WTC11 (cell line): ENCODE results near the gene MMP19. TPM values are rescaled to one million over a fixed set of nuclear protein-coding genes. Genes with fewer than 3 reads are reported as not detected.

Source experiments
- ATAC-seq: fragments of 200-7000 bp; cut with Tn5 transposase; 2 replicates; pipeline ENCODE4 v1.10.0; 2021; ENCODE audit warnings: mild to moderate bottlenecking, moderate library complexity
- CTCF ChIA-PET: fragments of 300-600 bp; sonication (Branson Sonifier 250); formaldehyde crosslinking; loops from one replicate; lab custom pipeline; 2021; ENCODE audit warnings: antibody characterized with exemption; lab: Charles Lee
- POLR2A ChIA-PET: fragments of 350-600 bp; sonication (Branson Sonifier 250); formaldehyde crosslinking; loops from one replicate; lab custom pipeline; 2021; ENCODE audit warnings: antibody characterized with exemption; lab: Charles Lee
- DNase-seq: peaks from one replicate; pipeline ENCODE4 v3.0.0; 2021; ENCODE audit warnings: low spot score
- H3K27ac Mint-ChIP-seq: 2 replicates; pipeline ENCODE4 v1.8.0; 2021; ENCODE audit warnings: mixed read lengths
- H3K27me3 Mint-ChIP-seq: 2 replicates; pipeline ENCODE4 v1.8.0; 2021; ENCODE audit warnings: low read depth, mild to moderate bottlenecking, moderate library complexity, mixed read lengths
- H3K36me3 Mint-ChIP-seq: 2 replicates; pipeline ENCODE4 v1.8.0; 2021; ENCODE audit warnings: mixed read lengths
- H3K4me1 Mint-ChIP-seq: 2 replicates; pipeline ENCODE4 v1.8.0; 2022; ENCODE audit warnings: mixed read lengths
- H3K4me3 Mint-ChIP-seq: 2 replicates; pipeline ENCODE4 v1.8.0; 2021; ENCODE audit warnings: mild to moderate bottlenecking, moderate library complexity, mixed read lengths
- H3K9me3 Mint-ChIP-seq: 2 replicates; pipeline ENCODE4 v1.8.0; 2021; ENCODE audit warnings: mixed read lengths
- FOXJ3 ChIP-seq: sonication (generic); formaldehyde crosslinking; IDR thresholded peaks from 2 replicates; pipeline ENCODE4 v1.9.0; 2021; ENCODE audit warnings: missing genetic modification reagents, mild to moderate bottlenecking, borderline replicate concordance
- IRF2 ChIP-seq: sonication (generic); formaldehyde crosslinking; IDR thresholded peaks from 2 replicates; pipeline ENCODE4 v1.8.0; 2022; ENCODE audit warnings: low read depth, missing genetic modification reagents, borderline replicate concordance
- NFYB ChIP-seq: sonication (generic); formaldehyde crosslinking; conservative IDR thresholded peaks from 2 replicates; pipeline ENCODE4 v1.8.0; 2022; ENCODE audit warnings: low read depth, missing genetic modification reagents
- NR1H2 ChIP-seq: sonication (generic); formaldehyde crosslinking; IDR thresholded peaks from 2 replicates; pipeline ENCODE4 v1.9.0; 2021; ENCODE audit warnings: mild to moderate bottlenecking, moderate library complexity, missing genetic modification reagents
- NR2C2 ChIP-seq: sonication (generic); formaldehyde crosslinking; IDR thresholded peaks from 2 replicates; pipeline ENCODE4 v1.8.0; 2022; ENCODE audit warnings: mild to moderate bottlenecking, missing genetic modification reagents
- TEAD1 ChIP-seq: sonication (generic); formaldehyde crosslinking; IDR thresholded peaks from 2 replicates; pipeline ENCODE4 v1.8.0; 2022; ENCODE audit warnings: mild to moderate bottlenecking, missing genetic modification reagents
- ZBTB21 ChIP-seq: sonication (generic); formaldehyde crosslinking; IDR thresholded peaks from 2 replicates; pipeline ENCODE4 v1.8.1; 2023; ENCODE audit warnings: mild to moderate bottlenecking, missing genetic modification reagents, borderline replicate concordance
- ZNF121 ChIP-seq: sonication (generic); formaldehyde crosslinking; IDR thresholded peaks from 2 replicates; pipeline ENCODE4 v1.8.0; 2023; ENCODE audit warnings: missing genetic modification reagents
- ZNF263 ChIP-seq: sonication (generic); formaldehyde crosslinking; IDR thresholded peaks from 2 replicates; pipeline ENCODE4 v1.8.1; 2022; ENCODE audit warnings: low read depth, mild to moderate bottlenecking, moderate library complexity, missing genetic modification reagents
- ZNF317 ChIP-seq: sonication (generic); formaldehyde crosslinking; IDR thresholded peaks from 2 replicates; pipeline ENCODE4 v1.8.1; 2023; ENCODE audit warnings: low read depth, mild to moderate bottlenecking, moderate library complexity, missing genetic modification reagents, borderline replicate concordance
- total RNA-seq: library from RNA; stranded (reverse); gene quantifications from 3 replicates; pipeline ENCODE4 v1.2.3, GENCODE V29; 2021
- TF ChIP-seq, protein P1 (sequence below): fragments of 250-450 bp; sonication (Bioruptor Pico); IDR thresholded peaks from 2 replicates; pipeline ENCODE4 v2.1.2; 2022; ENCODE audit warnings: mild to moderate bottlenecking, moderate library complexity
- TF ChIP-seq, protein P2 (sequence below): sonication (generic); formaldehyde crosslinking; IDR thresholded peaks from 2 replicates; pipeline ENCODE4 v1.8.0; 2022; ENCODE audit warnings: mild to moderate bottlenecking, missing genetic modification reagents
- TF ChIP-seq, protein P3 (sequence below): fragments of 250-450 bp; sonication (Bioruptor Pico); IDR thresholded peaks from 2 replicates; pipeline ENCODE4 v1.9.0; 2021; ENCODE audit warnings: mild to moderate bottlenecking
- TF ChIP-seq, protein P4 (sequence below): sonication (generic); formaldehyde crosslinking; IDR thresholded peaks from 2 replicates; pipeline ENCODE4 v1.8.1; 2022; ENCODE audit warnings: low read depth, missing genetic modification reagents, borderline replicate concordance

MMP19 gene
- total RNA-seq, 1 experiment from 2014 or later = 1.6 TPM

DNA sequence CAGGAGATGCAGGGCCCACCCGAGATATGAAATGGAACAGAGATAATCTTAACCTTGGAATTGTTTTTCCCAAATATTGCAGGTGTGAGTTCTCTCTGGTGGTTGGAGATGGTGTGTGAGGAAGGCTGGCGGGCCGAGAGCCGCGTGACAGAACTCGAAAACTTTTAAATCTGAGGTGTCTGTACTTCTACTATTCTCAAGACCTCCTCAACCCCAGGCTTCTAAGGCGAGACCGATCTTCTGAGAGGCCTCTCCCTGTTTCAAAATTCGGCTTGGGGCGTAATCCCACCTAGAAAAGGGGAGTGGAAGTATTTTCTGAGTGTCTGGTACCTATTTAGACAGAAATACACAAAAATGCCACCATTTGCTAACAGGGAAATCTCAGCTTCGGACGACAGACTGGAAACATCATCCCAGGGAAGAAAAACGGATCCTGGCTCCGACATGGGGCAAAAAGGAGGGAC is 25.8 kb downstream of the MMP19 start (continued):
- TF ChIP-seq ZNF317 (CRISPR knock-in tag) (no peak), NR2C2 (CRISPR knock-in tag) (no peak)

DNA sequence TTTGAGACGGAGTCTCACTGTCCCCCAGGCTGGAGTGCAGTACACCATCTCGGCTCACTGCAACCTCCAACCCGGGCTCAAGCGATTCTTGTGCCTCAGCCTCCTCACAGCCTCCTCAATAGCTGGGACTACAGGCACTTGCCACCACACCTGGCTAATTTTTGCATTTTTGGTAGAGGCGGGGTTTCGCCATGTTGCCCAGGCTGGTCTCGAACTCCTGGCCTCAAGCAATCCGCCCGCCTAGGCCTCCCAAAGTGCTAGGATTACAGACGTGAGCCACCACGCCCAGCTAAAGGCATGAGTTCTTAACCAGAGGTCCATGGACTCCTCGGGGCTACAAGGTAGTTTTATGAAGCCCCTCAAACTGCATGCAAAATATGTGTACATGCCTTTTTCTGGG is 27.3 kb downstream of the MMP19 start:
- Mint-ChIP-seq H3K27ac (no peak overlapping the region), H3K36me3 (peaks cover 16% of the 10 kb centered on the region), H3K4me1 (peaks cover 50% of the 10 kb centered on the region), H3K4me3 (peak overlapping the region; percentile 29), H3K27me3 (no peaks in the 10 kb centered on the region)
- ChIA-PET CTCF (interaction anchor here (7.0 kb wide), 1 partner anchor 77 kb away, joined by 97 read pairs; no protein-coding TSS in a partner anchor), POLR2A (interaction anchor here (3.5 kb wide), 1 partner anchor 15 kb away, joined by 64 read pairs; the partner anchor contains the start of gene DNAJC14)
- ATAC-seq = no peak
- TF ChIP-seq ZNF263 (CRISPR knock-in tag) = no peak
- TF ChIP-seq NFYB (CRISPR knock-in tag) = no peak
- no peak for TF ChIP-seq NR1H2
- TF ChIP-seq ZBTB21 (CRISPR knock-in tag) = no peak
- TF ChIP-seq, protein P1, sequence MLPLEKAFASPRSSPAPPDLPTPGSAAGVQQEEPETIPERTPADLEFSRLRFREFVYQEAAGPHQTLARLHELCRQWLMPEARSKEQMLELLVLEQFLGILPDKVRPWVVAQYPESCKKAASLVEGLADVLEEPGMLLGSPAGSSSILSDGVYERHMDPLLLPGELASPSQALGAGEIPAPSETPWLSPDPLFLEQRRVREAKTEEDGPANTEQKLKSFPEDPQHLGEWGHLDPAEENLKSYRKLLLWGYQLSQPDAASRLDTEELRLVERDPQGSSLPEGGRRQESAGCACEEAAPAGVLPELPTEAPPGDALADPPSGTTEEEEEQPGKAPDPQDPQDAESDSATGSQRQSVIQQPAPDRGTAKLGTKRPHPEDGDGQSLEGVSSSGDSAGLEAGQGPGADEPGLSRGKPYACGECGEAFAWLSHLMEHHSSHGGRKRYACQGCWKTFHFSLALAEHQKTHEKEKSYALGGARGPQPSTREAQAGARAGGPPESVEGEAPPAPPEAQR = no peak
- TF ChIP-seq TEAD1 (CRISPR knock-in tag) = no peak
- TF ChIP-seq, all 79 proteins: peak for 0
- H3K9me3 Mint-ChIP-seq = no peaks in the 10 kb centered on the region
- DNase-seq = no peak

DNA sequence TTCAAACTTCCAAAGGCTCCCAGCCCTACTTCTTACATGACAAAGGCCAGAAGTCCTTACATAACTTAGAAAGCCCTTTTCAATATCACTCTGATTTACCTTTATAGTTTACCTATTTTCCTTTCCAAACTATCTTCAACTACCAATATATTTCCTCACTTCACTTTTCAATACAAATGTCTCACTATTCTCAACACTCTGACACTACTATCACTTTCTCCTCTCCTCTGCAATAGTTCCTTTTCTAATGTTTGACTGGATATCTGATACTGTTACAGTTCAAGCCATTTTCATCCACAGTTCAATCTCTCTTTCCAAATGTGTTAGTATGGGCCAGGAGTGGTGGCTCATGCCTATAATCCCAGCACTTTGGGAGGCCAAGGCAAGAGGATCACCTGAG is 28.5 kb downstream of the MMP19 start:
- H3K9me3 Mint-ChIP-seq = no peaks in the 10 kb centered on the region
- peaks cover 6% of the 10 kb centered on the region for H3K36me3 Mint-ChIP-seq
- ChIA-PET CTCF (interaction anchor here (0.7 to 3.9 kb wide), 7 partner anchors 61 to 181 kb away, joined by 3 to 17 read pairs (median 3); partner anchors contain the start of gene RAB5B), POLR2A (interaction anchor here (1.0 kb wide), 1 partner anchor 71 kb away, joined by 3 read pairs; no protein-coding TSS in a partner anchor)
- no peaks in the 10 kb centered on the region for H3K27me3 Mint-ChIP-seq
- DNase-seq = no peak
- H3K4me1 Mint-ChIP-seq = peaks cover 50% of the 10 kb centered on the region
- H3K27ac Mint-ChIP-seq = peak overlapping the region; percentile 66
- H3K4me3 Mint-ChIP-seq = peak overlapping the region; percentile 29
- ATAC-seq = no peak
- TF ChIP-seq ZNF121 = no peak

DNA sequence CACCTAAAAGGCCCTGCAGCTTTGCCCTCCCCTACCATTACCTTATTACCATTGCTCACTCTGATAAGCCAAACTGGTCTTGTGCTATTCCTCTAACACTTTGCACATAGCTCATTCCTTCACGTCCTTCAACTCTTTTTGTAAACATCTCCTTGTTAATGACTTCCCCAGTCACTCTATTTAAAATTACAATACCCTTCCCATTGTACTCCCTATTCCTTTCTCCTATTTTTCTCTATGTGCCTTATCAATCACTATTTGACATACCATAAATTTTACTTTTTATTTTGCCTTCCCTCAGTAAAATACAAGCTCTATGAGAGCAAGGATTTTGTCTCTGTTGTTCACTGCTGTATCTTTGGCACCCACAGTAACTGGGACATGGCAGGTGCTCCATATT is 30.6 kb downstream of the MMP19 start:
- H3K9me3 Mint-ChIP-seq = no peaks in the 10 kb centered on the region
- CTCF ChIA-PET = interaction anchor here (0.6 to 3.9 kb wide), 7 partner anchors 15 to 155 kb away, joined by 3 to 17 read pairs (median 3); no protein-coding TSS in a partner anchor
- peak overlapping the region; percentile 14 for H3K27ac Mint-ChIP-seq

More for the DNA sequence above, 30.6 kb downstream of the MMP19 start:
- Mint-ChIP-seq H3K4me3 (peak overlapping the region; percentile 7), H3K27me3 (no peaks in the 10 kb centered on the region), H3K4me1 (peaks cover 42% of the 10 kb centered on the region)
- TF ChIP-seq IRF2 (CRISPR knock-in tag) = no peak
- TF ChIP-seq, protein P2, sequence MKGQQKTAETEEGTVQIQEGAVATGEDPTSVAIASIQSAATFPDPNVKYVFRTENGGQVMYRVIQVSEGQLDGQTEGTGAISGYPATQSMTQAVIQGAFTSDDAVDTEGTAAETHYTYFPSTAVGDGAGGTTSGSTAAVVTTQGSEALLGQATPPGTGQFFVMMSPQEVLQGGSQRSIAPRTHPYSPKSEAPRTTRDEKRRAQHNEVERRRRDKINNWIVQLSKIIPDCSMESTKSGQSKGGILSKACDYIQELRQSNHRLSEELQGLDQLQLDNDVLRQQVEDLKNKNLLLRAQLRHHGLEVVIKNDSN (CRISPR knock-in tag) = no peak
- no peak for TF ChIP-seq ZBTB21 (CRISPR knock-in tag)
- TF ChIP-seq, protein P3, sequence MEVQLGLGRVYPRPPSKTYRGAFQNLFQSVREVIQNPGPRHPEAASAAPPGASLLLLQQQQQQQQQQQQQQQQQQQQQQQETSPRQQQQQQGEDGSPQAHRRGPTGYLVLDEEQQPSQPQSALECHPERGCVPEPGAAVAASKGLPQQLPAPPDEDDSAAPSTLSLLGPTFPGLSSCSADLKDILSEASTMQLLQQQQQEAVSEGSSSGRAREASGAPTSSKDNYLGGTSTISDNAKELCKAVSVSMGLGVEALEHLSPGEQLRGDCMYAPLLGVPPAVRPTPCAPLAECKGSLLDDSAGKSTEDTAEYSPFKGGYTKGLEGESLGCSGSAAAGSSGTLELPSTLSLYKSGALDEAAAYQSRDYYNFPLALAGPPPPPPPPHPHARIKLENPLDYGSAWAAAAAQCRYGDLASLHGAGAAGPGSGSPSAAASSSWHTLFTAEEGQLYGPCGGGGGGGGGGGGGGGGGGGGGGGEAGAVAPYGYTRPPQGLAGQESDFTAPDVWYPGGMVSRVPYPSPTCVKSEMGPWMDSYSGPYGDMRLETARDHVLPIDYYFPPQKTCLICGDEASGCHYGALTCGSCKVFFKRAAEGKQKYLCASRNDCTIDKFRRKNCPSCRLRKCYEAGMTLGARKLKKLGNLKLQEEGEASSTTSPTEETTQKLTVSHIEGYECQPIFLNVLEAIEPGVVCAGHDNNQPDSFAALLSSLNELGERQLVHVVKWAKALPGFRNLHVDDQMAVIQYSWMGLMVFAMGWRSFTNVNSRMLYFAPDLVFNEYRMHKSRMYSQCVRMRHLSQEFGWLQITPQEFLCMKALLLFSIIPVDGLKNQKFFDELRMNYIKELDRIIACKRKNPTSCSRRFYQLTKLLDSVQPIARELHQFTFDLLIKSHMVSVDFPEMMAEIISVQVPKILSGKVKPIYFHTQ (CRISPR knock-in tag) = no peak
- no peak for TF ChIP-seq FOXJ3
- TF ChIP-seq, protein P4, sequence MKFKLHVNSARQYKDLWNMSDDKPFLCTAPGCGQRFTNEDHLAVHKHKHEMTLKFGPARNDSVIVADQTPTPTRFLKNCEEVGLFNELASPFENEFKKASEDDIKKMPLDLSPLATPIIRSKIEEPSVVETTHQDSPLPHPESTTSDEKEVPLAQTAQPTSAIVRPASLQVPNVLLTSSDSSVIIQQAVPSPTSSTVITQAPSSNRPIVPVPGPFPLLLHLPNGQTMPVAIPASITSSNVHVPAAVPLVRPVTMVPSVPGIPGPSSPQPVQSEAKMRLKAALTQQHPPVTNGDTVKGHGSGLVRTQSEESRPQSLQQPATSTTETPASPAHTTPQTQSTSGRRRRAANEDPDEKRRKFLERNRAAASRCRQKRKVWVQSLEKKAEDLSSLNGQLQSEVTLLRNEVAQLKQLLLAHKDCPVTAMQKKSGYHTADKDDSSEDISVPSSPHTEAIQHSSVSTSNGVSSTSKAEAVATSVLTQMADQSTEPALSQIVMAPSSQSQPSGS (CRISPR knock-in tag) = no peak
- TF ChIP-seq, all 79 proteins: peak for 0
- no peak for DNase-seq
- peaks cover 14% of the 10 kb centered on the region for H3K36me3 Mint-ChIP-seq
- POLR2A ChIA-PET = interaction anchor here (1.0 to 1.1 kb wide), 2 partner anchors 70 to 73 kb away, joined by 4 read pairs; no protein-coding TSS in a partner anchor
- ATAC-seq = no peak
